Neural cell (in vitro differentiated cells): Measurements from ENCODE around the gene TMEM219. TPM values are rescaled to one million over a fixed set of nuclear protein-coding genes. Genes with fewer than 3 reads are reported as not detected.

Experiments
- H2AFZ ChIP-seq: fragments of 200-600, 300-800 bp; sonication (generic), shearing (Covaris generic); 2 replicates; pipeline ENCODE4 v1.6.0; 2014; ENCODE audit warnings: low read depth, mild to moderate bottlenecking, antibody characterized with exemption, low read length, moderate library complexity
- H3F3A ChIP-seq: fragments of 200-600 bp; shearing (Covaris generic); 2 replicates; pipeline ENCODE4 v1.6.1; 2016; ENCODE audit warnings: mild to moderate bottlenecking, moderate library complexity, mixed read lengths, antibody characterized with exemption, low read length; ENCODE audit not compliant: insufficient read depth, poor library complexity, severe bottlenecking
- H3K27ac ChIP-seq: fragments of 200-600, 300-800 bp; sonication (generic), shearing (Covaris generic); 2 replicates; pipeline ENCODE4 v1.5.1; 2014; ENCODE audit warnings: mild to moderate bottlenecking, low read length, moderate library complexity
- H3K27me3 ChIP-seq: fragments of 300-800, 200-600 bp; sonication (generic), shearing (Covaris generic); 2 replicates; pipeline ENCODE4 v1.6.0; 2014; ENCODE audit warnings: mild to moderate bottlenecking, low read depth, low read length, moderate library complexity; ENCODE audit not compliant: insufficient read depth
- H3K36me3 ChIP-seq: fragments of 300-800, 200-600 bp; sonication (generic), shearing (Covaris generic); 2 replicates; pipeline ENCODE4 v1.5.1; 2014; ENCODE audit warnings: mild to moderate bottlenecking, antibody characterized with exemption, low read length, moderate library complexity; ENCODE audit not compliant: insufficient read depth
- H3K4me2 ChIP-seq: fragments of 300-800, 200-600 bp; sonication (generic), shearing (Covaris generic); 2 replicates; pipeline ENCODE4 v1.6.0; 2014; ENCODE audit warnings: mild to moderate bottlenecking, low read length
- H3K4me3 ChIP-seq: fragments of 300-800, 200-600 bp; sonication (generic), shearing (Covaris generic); 2 replicates; pipeline ENCODE4 v1.5.1; 2014; ENCODE audit warnings: mild to moderate bottlenecking, low read length, moderate library complexity
- H3K79me2 ChIP-seq: fragments of 200-600 bp; shearing (Covaris generic); replicated peaks from 2 replicates; pipeline ENCODE4 v1.6.0; 2014; ENCODE audit warnings: mild to moderate bottlenecking, low read length, moderate library complexity; ENCODE audit not compliant: insufficient read depth
- H3K9ac ChIP-seq: fragments of 300-800, 200-600 bp; sonication (generic), shearing (Covaris generic); 2 replicates; pipeline ENCODE4 v1.6.1; 2016; ENCODE audit warnings: mild to moderate bottlenecking, low read length, mixed read lengths
- H3K9me2 ChIP-seq: fragments of 200-600 bp; shearing (Covaris generic); 2 replicates; pipeline ENCODE4 v1.6.1; 2016; ENCODE audit warnings: mild to moderate bottlenecking, low read length, mixed read lengths; ENCODE audit not compliant: insufficient read depth
- H3K9me3 ChIP-seq: fragments of 200-600, 300-800 bp; sonication (generic), shearing (Covaris generic); 2 replicates; pipeline ENCODE4 v1.6.1; 2016; ENCODE audit warnings: mild to moderate bottlenecking, mixed run types, low read length, moderate library complexity, mixed read lengths
- H4K20me1 ChIP-seq: fragments of 200-600 bp; shearing (Covaris generic); 2 replicates; pipeline ENCODE4 v1.6.1; 2016; ENCODE audit warnings: mild to moderate bottlenecking, mixed run types; ENCODE audit not compliant: insufficient read depth
- CTCF ChIP-seq: fragments of 450-650 bp; IDR thresholded peaks from 2 replicates; pipeline ENCODE4 v1.5.1; 2014; ENCODE audit warnings: antibody characterized with exemption, mild to moderate bottlenecking, moderate library complexity; ENCODE audit not compliant: poor library complexity, severe bottlenecking
- EP300 ChIP-seq: fragments of 450-650 bp; conservative IDR thresholded peaks from 2 replicates; pipeline ENCODE4 v1.6.1; 2014; ENCODE audit warnings: antibody characterized with exemption, mild to moderate bottlenecking, moderate library complexity; ENCODE audit not compliant: poor library complexity, severe bottlenecking
- EZH2 ChIP-seq: fragments of 200-600, 300-800 bp; shearing (Covaris generic), sonication (generic); IDR thresholded peaks from 2 replicates; pipeline ENCODE4 v1.6.1; 2014; ENCODE audit warnings: antibody characterized with exemption, low read length, borderline replicate concordance, mild to moderate bottlenecking; ENCODE audit not compliant: insufficient read depth, poor library complexity, severe bottlenecking
- MXI1 ChIP-seq: fragments of 450-650 bp; conservative IDR thresholded peaks from 2 replicates; pipeline ENCODE4 v1.6.1; 2014; ENCODE audit warnings: antibody characterized with exemption, mild to moderate bottlenecking; ENCODE audit not compliant: poor library complexity, severe bottlenecking
- POLR2AphosphoS5 ChIP-seq: IDR thresholded peaks from 2 replicates; pipeline ENCODE4 v1.6.1; 2012
- RAD21 ChIP-seq: fragments of 450-650 bp; conservative IDR thresholded peaks from 2 replicates; pipeline ENCODE4 v1.6.1; 2014; ENCODE audit warnings: antibody characterized with exemption, mild to moderate bottlenecking, moderate library complexity
- REST ChIP-seq: IDR thresholded peaks from 2 replicates; pipeline ENCODE4 v1.6.1; 2012; ENCODE audit warnings: borderline replicate concordance
- SMC3 ChIP-seq: fragments of 450-650 bp; conservative IDR thresholded peaks from 2 replicates; pipeline ENCODE4 v1.6.1; 2014; ENCODE audit warnings: antibody characterized with exemption, mild to moderate bottlenecking, moderate library complexity; ENCODE audit not compliant: poor library complexity
- TAF1 ChIP-seq: IDR thresholded peaks from 2 replicates; pipeline ENCODE4 v1.6.1; 2012; ENCODE audit warnings: low read depth
- polyA plus RNA-seq: library from polyadenylated mRNA; depleted of rRNA; stranded (reverse); fragments of >200 nt; gene quantifications from 2 replicates; pipeline ENCODE4 v1.2.3, GENCODE V29; 2014

Gene TMEM219
- polyA plus RNA-seq, 1 donor from 2014 or later = 154 TPM

GRCh38 chr16:29985271-29985811 is 23.5 kb downstream of the TMEM219 start:
- Histone ChIP-seq H3K79me2 (no peaks in the 10 kb centered on the region), H3K4me2 (no peak overlapping the region), H3K36me3 (no peaks in the 10 kb centered on the region), H3K9me3 (no peaks in the 10 kb centered on the region), H3K4me3 (no peak overlapping the region), H3F3A (no peaks in the 10 kb centered on the region), H3K9me2 (no peaks in the 10 kb centered on the region), H3K27ac (no peak overlapping the region), H3K9ac (no peak overlapping the region), H3K27me3 (no peaks in the 10 kb centered on the region), H2AFZ (no peak overlapping the region), H4K20me1 (no peaks in the 10 kb centered on the region)
- TF ChIP-seq SMC3 (no peak), CTCF (no peak), MXI1 (no peak), EZH2 (no peak), RAD21 (no peak)

- H3K36me3 ChIP-seq = no peaks in the 10 kb centered on the region
- H3K9ac ChIP-seq = no peak overlapping the region
- H3K27ac ChIP-seq = no peak overlapping the region
- no peak overlapping the region for H2AFZ ChIP-seq
- H3K79me2 ChIP-seq = no peaks in the 10 kb centered on the region
- no peaks in the 10 kb centered on the region for H3K9me3 ChIP-seq
- no peak overlapping the region for H3K4me2 ChIP-seq
- no peaks in the 10 kb centered on the region for H3K27me3 ChIP-seq
- H3K4me3 ChIP-seq = no peak overlapping the region
- TF ChIP-seq EP300 = no peak
- no peak for TF ChIP-seq TAF1
- no peak for TF ChIP-seq RAD21
- no peak for TF ChIP-seq SMC3
- no peak for TF ChIP-seq CTCF
- no peak for TF ChIP-seq EZH2
- no peak for TF ChIP-seq REST
- no peak for TF ChIP-seq MXI1
- TF ChIP-seq POLR2AphosphoS5 = no peak
- no peaks in the 10 kb centered on the region for H3F3A ChIP-seq
- H3K9me2 ChIP-seq = no peaks in the 10 kb centered on the region
- H4K20me1 ChIP-seq = no peaks in the 10 kb centered on the region
Observed at GRCh38 chr16:29986231-29986630, 24.4 kb downstream of the TMEM219 start.
